Measurements from ENCODE around the gene STPG4.
"Not testable (repeated sequence)": the region's sequence is repeated elsewhere in the genome, so short reads cannot be mapped to it uniquely, and the experiment has no call there.

STPG4 gene, protein sequence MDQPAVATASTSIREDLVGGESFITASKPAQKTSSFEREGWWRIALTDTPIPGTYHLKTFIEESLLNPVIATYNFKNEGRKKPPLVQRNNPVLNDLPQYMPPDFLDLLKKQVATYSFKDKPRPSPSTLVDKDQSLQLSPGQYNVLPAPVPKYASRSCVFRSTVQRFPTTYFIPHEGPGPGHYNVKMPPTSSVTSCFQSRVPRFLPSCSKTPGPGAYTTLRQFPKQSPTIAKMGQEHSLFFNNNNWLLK

DNA sequence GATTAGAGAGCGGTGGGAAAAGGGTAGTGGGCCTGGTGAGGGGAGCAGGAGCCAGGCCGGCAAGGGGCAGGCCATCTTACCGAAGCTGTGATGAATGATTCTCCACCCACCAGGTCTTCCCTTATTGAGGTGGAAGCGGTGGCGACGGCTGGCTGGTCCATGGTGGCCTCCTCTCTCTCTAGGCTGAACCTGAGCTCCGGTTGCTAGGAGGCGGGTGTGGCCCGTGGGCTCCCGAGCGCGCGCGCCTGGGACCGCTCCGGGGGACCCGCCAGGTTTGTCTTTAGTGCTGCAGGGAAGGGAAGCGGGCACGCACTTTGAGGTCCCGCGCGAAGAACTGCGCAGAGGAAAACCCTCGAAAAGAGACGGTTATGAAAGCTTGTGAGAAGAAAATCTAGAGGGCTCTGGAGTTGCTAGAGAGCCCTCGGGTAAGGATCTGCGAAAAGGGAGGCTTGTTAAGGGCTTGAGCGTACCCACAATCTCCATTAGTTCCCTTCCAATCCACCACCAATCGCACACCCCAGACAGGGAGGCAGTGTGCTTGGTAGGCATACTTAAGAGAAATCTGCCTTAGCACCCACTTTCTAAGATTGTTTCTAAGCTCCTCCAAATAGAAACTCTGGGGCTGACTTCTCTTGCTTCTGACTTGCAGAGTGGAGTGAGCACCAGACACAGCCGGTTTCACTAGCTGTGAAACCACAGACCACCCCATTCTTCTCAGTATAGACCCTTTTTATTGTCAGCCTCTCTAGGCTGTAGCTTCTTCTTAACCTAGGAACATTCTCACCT lies at the start of gene STPG4:
Gene STPG4 (minus strand): TSS at position 218 of the 786 bp plus-strand sequence. CDS start 57 bp downstream, at position 161.
- DNase-seq: no peak

DNA sequence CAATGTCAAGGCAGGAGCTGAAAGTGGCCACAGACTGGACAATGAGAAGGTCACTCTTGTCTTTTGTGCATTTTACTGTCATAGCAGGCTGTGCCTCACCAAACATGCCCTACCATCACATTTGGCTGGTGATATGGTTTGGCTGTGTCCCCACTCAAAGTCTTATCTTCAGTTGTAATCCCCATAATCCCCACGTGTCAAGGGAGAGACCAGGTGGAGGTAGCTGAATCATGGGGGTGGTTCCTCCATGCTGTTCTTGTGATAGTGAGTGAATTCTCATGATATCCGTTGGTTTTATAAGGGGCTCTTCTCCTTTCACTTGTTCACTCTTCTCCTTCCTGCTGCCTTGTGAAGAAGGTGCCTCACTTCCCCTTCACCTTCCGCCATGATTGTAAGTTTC lies 49.6 kb upstream of the STPG4 start:
- DNase-seq: no peak

DNA sequence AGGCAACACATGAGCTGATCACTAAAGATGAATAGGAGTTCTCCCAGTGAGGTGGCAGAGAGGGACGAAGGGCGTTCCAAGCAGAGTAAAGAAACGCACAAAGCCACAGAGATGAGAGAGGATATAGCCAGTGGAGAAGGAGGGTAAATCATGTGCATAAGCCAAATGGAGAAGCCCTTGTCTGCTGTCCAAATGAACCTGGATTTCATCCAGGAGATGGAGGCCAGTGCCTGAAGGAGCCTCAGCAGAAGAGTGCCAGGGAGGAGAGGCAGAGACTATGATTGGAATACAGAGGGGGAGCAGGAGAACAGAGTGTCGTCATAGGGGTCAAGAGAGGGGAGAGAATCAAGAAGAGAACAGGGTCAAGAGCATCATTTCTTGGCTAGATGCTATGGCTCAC lies 48.9 kb upstream of the STPG4 start:
- DNase-seq: no peak

DNA sequence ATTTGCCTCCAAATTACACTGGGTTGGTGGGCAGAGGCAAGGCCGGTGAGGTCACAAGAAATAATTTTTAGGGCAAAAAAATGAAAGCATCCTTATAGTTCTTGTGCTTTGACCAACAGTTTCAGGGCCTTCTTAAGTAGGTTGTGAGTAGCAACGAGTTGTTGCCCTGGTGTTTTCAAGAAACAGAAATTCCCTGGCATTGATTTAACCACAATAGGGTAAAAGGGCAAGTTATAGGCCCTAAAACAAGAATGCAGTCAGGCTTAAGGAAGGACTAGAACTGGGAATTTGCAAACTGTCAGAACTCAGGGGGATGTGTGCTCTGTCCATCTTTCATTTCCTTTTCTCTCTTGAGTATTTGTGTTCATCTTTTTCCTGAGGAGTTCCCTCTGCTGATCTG lies 46.1 kb upstream of the STPG4 start:
- no peak for DNase-seq

DNA sequence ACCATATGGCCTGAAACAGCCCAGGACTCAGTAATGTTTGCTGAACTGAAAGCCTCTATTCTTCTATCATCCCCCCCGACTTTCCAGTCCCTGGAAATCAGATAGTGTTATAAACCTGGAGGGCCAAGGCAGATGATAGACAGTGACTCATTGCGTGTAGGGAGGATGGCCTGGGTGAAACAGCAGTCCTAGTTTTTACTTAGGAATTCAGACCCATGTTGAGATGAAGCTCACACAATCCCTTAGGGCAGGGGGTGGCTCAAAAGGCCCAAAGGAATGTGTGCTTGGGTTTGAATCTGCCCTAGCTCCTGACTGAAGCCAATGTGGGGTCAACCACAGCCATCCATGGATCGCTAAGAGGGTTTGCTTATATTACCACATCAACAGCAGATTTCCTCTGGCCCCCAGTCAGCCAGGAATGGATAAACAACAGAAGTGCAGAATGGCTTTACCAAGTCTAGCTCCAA lies 43.9 kb upstream of the STPG4 start:
- no peak for DNase-seq

DNA sequence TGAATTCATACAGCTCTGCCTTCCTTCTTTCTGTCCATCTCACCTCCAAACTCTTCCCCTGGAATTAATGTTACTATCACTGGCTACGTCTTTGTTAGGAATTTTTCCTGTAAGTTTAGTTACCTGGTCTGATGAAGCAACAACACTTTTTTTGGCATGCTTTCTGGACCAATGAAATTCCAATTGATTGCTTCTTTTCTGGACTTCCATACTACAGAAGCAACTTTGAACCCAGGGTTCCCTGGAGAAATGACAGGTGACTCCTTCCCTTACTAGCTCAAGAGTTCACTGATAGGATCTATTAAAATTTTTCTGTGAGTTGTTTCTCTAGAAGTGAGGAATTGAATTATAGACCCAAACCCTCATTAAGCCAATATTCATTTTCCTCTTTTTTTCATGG lies 41.4 kb upstream of the STPG4 start:
- no peak for DNase-seq

DNA sequence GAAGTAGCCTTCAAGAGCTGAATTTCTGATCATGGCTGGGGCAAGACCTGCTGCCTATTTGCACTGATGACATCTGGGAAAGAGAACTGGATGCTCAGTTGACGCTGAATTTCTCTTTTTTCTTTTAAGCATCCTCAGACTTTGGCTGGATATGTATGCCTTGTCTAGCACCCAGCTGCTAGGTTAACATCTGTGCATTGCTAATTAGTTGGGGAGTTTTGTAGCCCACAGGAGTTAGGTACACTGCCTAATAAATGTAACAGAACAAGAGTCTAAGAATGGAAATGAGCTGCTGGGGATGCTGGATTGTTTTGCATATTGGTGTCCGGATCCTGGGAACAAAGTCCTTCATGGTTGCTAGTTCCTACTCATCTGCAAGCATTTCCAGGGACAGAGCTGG lies 40.9 kb upstream of the STPG4 start:
- DNase-seq: no peak

DNA sequence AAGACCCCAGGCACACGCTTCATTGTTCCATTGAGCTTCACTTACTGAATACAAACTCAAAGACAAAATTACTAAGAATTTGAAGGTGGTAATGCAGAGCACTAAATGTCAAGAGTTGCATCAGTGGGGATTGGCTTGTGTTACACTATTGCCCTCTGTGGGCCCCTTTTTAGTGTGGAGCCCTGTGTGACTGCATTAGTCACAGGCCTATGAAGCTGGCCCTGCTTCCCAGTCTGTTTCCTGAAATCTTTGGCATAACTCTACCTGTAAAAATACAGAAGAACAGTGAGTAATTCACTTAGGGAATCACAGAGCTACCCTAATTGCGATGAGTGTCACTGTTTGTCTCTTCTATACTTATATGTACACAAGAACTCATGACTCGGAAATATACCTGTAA lies 40.0 kb upstream of the STPG4 start:
- DNase-seq: no peak

DNA sequence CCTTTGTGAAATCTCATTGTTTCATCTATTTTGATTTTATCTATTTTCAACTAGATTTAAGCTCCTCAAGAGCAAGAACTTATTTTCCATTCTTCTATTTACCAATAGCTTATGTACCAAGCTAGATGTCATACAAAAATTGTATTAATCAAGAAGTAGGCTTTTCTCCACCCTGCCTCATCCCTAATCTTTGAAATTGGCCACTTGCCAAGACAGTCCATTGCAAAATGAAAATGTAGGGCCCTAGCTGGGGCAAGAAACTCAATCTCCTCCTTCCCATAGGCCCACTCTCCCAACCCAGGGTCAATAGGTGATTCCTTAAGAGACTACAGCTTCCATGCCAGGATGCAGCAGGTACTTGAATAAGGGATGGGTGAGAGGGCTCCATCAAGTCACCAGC lies 39.3 kb upstream of the STPG4 start:
- no peak for DNase-seq

DNA sequence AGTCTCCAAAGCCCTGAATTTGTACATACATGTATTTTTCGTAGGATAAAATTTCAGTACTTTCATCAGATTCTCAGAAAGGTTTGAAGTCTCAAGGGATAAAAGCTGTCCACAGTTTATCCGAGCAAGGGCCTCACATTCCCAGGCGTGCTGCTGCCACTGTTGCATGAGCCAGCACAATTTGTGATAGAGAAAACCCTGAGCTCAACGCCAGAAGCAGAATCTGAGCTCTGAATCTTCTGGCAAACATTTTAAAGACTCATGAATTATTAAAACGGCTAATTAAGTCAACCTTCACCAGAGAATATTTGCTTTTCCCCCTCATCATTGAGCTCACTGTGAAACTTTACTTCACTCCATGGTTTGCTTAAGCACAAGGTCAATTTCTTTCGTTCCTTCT lies 38.5 kb upstream of the STPG4 start:
- no peak for DNase-seq

DNA sequence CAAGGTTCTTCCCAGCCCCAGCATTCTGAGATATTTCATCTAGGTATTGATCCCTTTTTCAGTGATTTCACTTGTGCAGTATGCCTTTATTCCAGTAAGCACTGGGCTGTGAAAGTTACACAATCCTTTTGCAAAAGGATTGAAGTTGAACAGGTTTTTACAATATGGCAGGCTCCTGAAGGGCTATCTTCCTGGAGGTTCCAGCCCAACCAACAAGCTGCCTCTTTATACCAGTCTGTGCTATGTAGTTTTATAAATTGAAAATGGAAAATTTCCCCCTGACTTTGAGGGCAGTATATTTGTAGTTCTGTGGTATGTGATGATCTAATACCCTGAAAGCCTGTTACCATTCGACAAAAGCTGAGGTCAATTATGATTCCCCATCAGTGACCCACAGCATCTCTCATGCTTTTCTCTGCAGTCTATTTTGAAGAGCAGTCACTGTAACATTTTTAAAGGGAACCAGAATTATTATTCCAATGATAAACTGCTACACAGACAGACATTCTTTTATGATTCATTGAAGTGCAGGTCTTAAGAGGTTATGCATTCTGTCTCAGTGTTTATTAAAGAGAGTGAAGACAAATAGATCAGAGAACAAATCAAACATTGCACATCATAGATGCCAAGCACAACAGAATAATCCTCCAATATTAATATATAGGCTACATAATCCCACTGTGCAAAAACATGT lies 35.2 kb upstream of the STPG4 start:
- no peak for DNase-seq

DNA sequence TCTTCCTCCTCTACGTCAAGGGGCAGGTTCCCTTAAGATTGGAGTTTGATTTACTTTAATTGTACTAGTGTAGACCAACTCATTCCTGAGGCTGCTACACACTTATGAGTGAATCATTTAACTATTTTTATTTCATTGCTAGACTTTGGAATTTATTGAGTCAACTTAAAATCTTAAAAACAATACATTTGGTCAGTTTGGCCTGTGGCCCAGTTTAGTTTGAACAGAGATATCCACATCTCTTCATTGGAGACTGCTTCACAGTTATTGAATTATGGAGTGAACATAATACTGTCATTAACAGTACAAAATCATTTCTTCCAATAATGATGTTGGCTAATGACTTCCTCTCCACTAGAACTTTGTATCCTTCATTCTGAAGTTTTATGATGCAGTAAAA lies 34.5 kb upstream of the STPG4 start:
- DNase-seq: no peak

DNA sequence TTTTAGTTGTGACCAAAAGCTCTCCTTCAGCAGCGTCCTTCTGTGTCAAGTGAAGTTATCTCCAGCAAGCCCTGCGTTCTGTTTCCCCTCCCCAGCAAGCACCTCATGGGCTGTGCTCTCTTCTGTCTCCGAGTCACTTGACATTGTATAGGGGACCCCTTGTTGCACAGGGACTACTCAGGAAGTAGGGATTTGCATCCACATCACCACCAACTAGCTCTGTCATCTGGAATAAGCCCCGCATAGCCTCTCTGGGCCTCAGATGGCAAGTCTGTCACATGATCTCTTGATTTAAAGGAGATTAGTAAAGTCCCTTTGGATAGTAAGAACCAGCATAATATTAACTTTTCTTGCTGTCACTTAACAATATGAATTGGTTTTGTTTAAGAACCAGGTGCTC lies 32.0 kb upstream of the STPG4 start:
- DNase-seq: no peak

DNA sequence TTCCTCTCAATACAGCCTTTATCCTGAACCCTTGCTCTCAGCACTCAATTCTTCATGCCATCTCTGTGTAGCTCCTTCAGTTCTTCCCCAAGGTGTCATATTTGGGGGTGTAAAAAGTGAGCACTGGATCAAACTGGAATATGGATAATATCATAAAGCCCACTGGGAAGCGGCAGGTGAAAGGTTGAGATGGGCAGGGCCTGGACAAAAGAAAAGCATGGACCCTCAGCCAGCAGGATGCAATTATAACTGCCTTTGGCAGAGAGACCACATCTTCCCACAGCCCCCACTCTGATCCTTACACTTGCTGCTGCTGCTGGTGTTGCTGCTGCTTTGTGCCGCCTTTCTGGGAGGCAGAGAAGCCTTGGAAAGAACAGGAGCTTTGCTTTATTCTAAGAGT lies 31.2 kb upstream of the STPG4 start:
- no peak for DNase-seq

DNA sequence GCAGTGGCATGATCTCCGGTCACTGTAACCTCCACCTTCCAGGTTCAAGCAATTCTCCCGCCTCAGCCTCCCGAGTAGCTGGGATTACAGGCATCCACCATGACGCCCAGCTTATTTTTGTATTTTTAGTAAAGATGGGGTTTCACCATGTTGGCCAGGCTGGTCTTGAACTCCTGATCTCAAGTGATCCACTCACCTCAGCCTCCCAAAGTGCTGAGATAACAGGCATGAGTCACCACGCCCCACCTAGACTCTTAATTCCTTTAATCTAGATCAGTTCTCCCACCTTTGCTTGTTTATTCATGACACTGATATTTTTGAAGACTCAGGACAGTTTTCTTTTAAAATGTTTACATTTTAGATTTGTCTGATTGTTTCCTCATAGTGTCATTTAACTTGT lies 30.0 kb upstream of the STPG4 start:
- DNase-seq: not testable (repeated sequence)

DNA sequence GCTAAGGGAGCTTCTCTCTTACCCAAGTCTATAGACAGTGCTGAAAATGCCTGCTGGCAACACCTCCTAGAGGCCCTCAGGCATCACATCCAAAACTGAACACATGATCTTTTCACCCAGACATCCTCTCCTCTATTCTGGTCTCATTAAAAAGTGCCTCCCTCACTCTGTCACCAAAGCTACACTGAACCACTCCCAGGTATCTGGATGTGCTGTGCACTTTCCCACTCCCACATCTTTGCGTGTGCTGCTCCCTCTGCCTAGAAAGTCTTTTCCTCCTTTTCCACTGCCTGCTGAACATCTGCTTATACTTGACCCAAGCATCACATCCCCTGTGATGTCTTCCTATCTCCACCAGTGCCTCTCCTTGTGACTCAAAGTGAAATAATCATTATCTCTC lies 26.1 kb upstream of the STPG4 start:
- DNase-seq: no peak

DNA sequence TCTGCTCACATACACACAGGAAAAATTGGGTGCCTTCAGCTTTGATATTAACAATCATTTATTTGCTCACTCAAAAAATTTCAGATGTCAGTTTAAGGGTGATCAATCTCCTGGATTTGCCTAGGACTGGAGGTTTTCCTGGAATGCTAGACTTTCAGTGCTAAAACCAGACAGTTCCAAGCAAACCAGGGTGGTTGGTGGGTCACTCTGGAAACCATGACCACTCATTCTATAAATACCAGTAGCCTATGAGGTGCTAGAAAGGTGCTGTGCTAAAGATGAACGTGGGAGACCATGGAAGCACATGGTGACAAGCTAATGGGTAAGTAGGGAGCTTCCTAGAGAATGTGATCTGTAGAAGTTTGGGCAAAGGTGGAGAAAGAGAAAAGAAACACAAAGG lies 25.4 kb upstream of the STPG4 start:
- DNase-seq: no peak

DNA sequence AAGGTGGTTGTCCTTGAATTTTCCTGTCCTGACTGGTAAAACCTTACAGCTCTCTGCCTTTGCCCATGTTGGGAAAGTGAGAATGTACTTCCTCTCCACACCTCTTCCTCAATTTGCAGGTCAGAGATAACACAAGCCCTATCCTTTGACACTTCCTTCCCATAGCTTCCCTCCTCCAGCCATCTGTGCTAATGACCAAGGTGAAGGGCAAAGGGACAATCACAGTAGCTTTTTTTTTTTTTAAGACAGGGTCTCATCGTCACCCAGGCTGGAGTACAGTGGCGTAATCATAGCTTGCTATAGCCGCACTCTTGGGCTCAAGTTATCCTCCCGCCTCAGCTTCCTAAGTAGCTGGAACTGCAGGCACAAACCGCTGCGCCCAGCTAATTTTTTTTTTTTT lies 24.3 kb upstream of the STPG4 start:
- no peak for DNase-seq

DNA sequence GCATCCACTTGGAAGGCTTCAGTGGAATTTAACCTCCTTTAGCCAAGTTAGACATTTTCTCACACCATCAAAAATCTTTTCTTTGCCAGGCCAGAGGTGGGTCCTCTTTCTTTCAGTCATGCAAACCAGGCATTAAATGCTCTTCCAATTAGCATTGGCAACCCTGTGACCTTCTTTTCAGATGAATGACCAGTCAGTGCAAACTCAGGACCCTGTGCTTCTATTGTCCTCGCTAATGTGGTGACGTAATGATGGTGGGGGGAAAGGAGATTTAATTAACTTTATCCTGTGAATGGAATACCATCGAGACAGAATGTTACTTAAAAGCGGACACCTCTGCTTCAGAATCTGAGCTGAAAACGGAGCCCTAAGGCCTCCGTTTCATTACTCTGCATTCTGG lies 23.2 kb upstream of the STPG4 start:
- DNase-seq: no peak

DNA sequence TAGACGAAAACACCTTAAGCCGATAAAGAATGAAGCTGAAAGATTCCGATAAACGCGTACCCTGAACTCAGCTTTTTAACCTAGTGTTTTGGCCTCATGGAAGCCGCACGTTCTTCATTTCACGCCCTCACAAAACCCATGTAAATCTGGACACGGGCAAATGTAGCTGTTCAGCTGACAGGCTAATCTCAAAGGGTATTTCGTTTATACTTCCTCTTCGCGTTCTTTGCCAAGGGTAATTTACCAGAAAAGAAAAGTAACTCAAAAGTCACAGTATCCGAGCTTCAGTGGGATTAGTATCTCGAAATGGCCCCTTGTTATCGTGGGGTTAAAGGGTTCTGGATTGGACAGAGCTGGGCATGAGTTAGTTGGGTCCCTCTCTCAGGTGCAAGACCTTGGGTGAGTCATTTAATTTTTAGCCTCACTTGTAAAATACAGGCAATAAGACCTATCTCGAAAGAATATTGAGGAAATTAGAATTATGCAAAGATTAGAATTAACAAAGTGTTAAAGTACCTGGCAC lies 22.0 kb upstream of the STPG4 start:
- no peak for DNase-seq

DNA sequence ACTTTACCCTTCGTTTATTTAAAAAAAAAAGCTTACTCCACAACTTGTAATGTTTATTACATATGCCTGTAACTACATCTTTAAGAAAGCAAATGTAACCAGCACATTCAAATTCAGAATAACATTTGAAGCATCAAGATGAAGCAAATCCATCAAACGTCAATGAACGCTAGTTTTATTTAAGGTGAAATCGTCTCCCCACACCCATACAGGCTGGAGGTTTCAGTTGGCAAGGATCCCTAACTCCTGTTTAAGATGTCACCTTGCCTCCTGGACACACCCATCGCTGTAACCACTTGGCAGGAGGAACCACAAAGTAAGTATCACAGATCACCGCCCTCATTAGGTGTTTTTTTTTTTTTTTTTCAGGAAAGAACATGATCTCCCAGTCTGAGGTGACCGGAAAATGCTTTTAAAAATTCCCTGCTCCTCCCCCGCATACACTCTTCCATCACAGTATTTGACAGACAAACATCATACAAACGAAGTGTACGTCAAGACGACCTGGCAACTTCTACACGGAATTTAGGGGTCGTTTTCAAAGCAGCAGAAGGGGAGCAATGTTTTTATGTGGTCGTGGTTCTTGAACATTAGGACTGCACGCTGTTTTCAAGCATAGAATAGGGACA lies 19.7 kb upstream of the STPG4 start:
- DNase-seq: no peak

DNA sequence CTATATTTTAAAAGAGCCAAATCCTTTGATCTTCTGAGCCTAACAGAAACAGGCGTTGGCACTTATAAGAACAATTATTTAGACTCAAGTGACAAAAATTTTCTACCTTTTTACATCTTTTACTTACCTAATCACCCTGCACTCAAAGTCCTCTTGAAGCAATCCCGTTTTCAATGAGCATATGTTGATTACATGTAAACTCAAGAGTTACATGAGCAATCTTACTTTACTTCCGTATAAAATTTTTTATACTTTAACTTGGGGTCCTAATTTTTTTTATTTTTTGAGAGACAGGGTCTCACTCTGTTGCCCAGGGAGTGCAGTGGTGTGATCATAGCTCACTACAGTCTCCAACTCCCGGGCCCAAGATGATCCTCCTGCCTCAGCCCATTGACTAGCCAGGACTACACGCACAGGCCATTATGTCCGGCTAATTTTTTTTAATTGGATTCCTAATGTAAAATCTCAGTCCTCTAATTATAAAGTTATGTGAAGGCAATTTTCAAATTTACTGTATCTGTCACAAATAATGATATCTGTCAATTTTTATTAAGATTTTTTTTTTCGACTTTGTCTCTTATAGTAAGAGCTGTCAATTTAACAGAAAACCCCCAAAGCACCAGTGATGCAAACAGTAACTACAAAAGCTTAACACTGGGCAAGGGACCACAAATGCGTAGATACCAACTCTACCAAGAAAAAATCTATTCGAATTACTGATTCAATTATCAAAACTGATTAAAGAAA lies 19.1 kb upstream of the STPG4 start:
- no peak for DNase-seq
